HG03469 (cell line): ENCODE results near the gene NFKBIL1.
"Not testable (repeated sequence)": the region's sequence is repeated elsewhere in the genome, so short reads cannot be mapped to it uniquely, and the experiment has no call there.

Source experiments
- ATAC-seq: cut with Tn5 transposase; IDR thresholded peaks from one replicate; pipeline ENCODE4 v1.9.1; 2021; ENCODE audit warnings: mild to moderate bottlenecking, moderate library complexity, moderate number of reproducible peaks; ENCODE audit not compliant: unreplicated experiment

NFKBIL1 gene

GRCh38 chr6:31546958-31547726, at the start of gene NFKBIL1:
Gene NFKBIL1, plus strand, starts transcription at chr6:31547608. Its CDS starts 87 bp downstream, at chr6:31547695.
- peak; percentile 38 for ATAC-seq

- no peak for ATAC-seq
These were observed 48.7 kb upstream of the NFKBIL1 start for GRCh38 chr6:31498748-31499147.

GRCh38 chr6:31499648-31500047, 47.8 kb upstream of the NFKBIL1 start:
- ATAC-seq = not testable (repeated sequence)

GRCh38 chr6:31502586-31502985, 44.8 kb upstream of the NFKBIL1 start:
- no peak for ATAC-seq

- ATAC-seq = not testable (repeated sequence)
These were observed 38.4 kb upstream of the NFKBIL1 start for GRCh38 chr6:31509036-31509435.

- ATAC-seq = no peak
These were observed 37.4 kb upstream of the NFKBIL1 start for GRCh38 chr6:31510007-31510406.

GRCh38 chr6:31513456-31514165, 33.8 kb upstream of the NFKBIL1 start:
- ATAC-seq = no peak

- no peak for ATAC-seq
These were observed 25.6 kb upstream of the NFKBIL1 start for GRCh38 chr6:31521835-31522234.

GRCh38 chr6:31525553-31525931, 21.9 kb upstream of the NFKBIL1 start:
- no peak for ATAC-seq

GRCh38 chr6:31525932-31526591, 21.3 kb upstream of the NFKBIL1 start:
- ATAC-seq = no peak

- ATAC-seq = no peak
These were observed 19.1 kb upstream of the NFKBIL1 start for GRCh38 chr6:31528307-31528777.

GRCh38 chr6:31528821-31529328, 18.5 kb upstream of the NFKBIL1 start, which contains the start of gene MCCD1:
Gene MCCD1, plus strand, starts transcription at chr6:31528962. Its CDS starts 53 bp downstream, at chr6:31529015.
- ATAC-seq = no peak

- ATAC-seq = no peak
These were observed 17.9 kb upstream of the NFKBIL1 start for GRCh38 chr6:31529329-31530150.

GRCh38 chr6:31530659-31531058, 16.7 kb upstream of the NFKBIL1 start:
- ATAC-seq = no peak

GRCh38 chr6:31531162-31531561, 16.2 kb upstream of the NFKBIL1 start:
- no peak for ATAC-seq

- ATAC-seq = no peak
These were observed 15.4 kb upstream of the NFKBIL1 start for GRCh38 chr6:31531771-31532643.

- ATAC-seq = no peak
These were observed 14.6 kb upstream of the NFKBIL1 start for GRCh38 chr6:31532644-31533454.

- no peak for ATAC-seq
These were observed 14.0 kb upstream of the NFKBIL1 start for GRCh38 chr6:31533455-31533841.

GRCh38 chr6:31534011-31534410, 13.4 kb upstream of the NFKBIL1 start:
- ATAC-seq = no peak
